Measurements from ENCODE around the gene NTM. TPM values are rescaled to one million over a fixed set of nuclear protein-coding genes. Genes with fewer than 3 reads are reported as not detected.

The NTM gene
- total RNA-seq, 2 donors from 2014 or later, result 19.1 to 44.7 TPM

GRCh38 chr11:131658414-131658813 lies 288.0 kb downstream of the NTM start:
- DNase-seq (ENCODE audit: low spot score), result no peak
- H3K4me1 ChIP-seq, result no peaks in the 10 kb centered on the region
- H3K27me3 ChIP-seq, result no peaks in the 10 kb centered on the region
- no peak overlapping the region for H3K4me3 ChIP-seq
- H3K27ac ChIP-seq, result no peak overlapping the region
- TF ChIP-seq CTCF (IDR thresholded peaks at IDR 0.05), result no peak
- no peaks in the 10 kb centered on the region for H3K9me3 ChIP-seq
- no peaks in the 10 kb centered on the region for H3K36me3 ChIP-seq

- H3K9me3 ChIP-seq, result no peaks in the 10 kb centered on the region
- H3K4me1 ChIP-seq, result no peaks in the 10 kb centered on the region
- no peaks in the 10 kb centered on the region for H3K36me3 ChIP-seq
- DNase-seq (ENCODE audit: low spot score), result no peak
- no peak overlapping the region for H3K4me3 ChIP-seq
- TF ChIP-seq CTCF (IDR thresholded peaks at IDR 0.05), result no peak
- H3K27me3 ChIP-seq, result no peaks in the 10 kb centered on the region
- no peak overlapping the region for H3K27ac ChIP-seq
Observed at GRCh38 chr11:131658952-131659351, 288.5 kb downstream of the NTM start.

GRCh38 chr11:131659931-131660330 lies 289.5 kb downstream of the NTM start:
- Histone ChIP-seq H3K9me3 (no peaks in the 10 kb centered on the region), H3K27ac (no peak overlapping the region), H3K4me1 (no peaks in the 10 kb centered on the region), H3K36me3 (no peaks in the 10 kb centered on the region), H3K4me3 (no peak overlapping the region), H3K27me3 (no peaks in the 10 kb centered on the region)
- TF ChIP-seq CTCF (IDR thresholded peaks at IDR 0.05), result no peak
- DNase-seq (ENCODE audit: low spot score), result no peak

- Histone ChIP-seq H3K4me1 (no peaks in the 10 kb centered on the region), H3K4me3 (no peak overlapping the region), H3K27me3 (no peaks in the 10 kb centered on the region), H3K27ac (no peak overlapping the region), H3K9me3 (no peaks in the 10 kb centered on the region), H3K36me3 (no peaks in the 10 kb centered on the region)
- no peak for DNase-seq (ENCODE audit: low spot score)
- TF ChIP-seq CTCF (IDR thresholded peaks at IDR 0.05), result no peak
Observed at GRCh38 chr11:131661132-131661531, 290.7 kb downstream of the NTM start.

- no peak overlapping the region for H3K27ac ChIP-seq
- no peak for TF ChIP-seq CTCF (IDR thresholded peaks at IDR 0.05)
- H3K4me1 ChIP-seq, result no peaks in the 10 kb centered on the region
- H3K9me3 ChIP-seq, result no peaks in the 10 kb centered on the region
- H3K36me3 ChIP-seq, result no peaks in the 10 kb centered on the region
- H3K4me3 ChIP-seq, result no peak overlapping the region
- no peak for DNase-seq (ENCODE audit: low spot score)
- no peaks in the 10 kb centered on the region for H3K27me3 ChIP-seq
Observed at GRCh38 chr11:131662317-131662972, 292.0 kb downstream of the NTM start.

GRCh38 chr11:131662993-131663392 lies 292.6 kb downstream of the NTM start:
- no peak for TF ChIP-seq CTCF (IDR thresholded peaks at IDR 0.05)

More at GRCh38 chr11:131662993-131663392, 292.6 kb downstream of the NTM start:
- H3K27me3 ChIP-seq, result no peaks in the 10 kb centered on the region
- no peaks in the 10 kb centered on the region for H3K9me3 ChIP-seq
- H3K27ac ChIP-seq, result no peak overlapping the region
- H3K4me3 ChIP-seq, result no peak overlapping the region
- DNase-seq (ENCODE audit: low spot score), result no peak
- no peaks in the 10 kb centered on the region for H3K4me1 ChIP-seq
- H3K36me3 ChIP-seq, result no peaks in the 10 kb centered on the region
